HL-60 (cell line): ENCODE results near the gene SLC35F6.

ENCODE experiments used
- GABPA ChIP-seq: IDR thresholded peaks from 2 replicates; pipeline ENCODE4 v1.6.1; 2012; ENCODE audit warnings: low read depth
- POLR2AphosphoS5 ChIP-seq: IDR thresholded peaks from 2 replicates; pipeline ENCODE4 v1.6.1; 2012; ENCODE audit warnings: low read depth
- REST ChIP-seq: IDR thresholded peaks from 2 replicates; pipeline ENCODE4 v1.6.1; 2012; ENCODE audit warnings: low read depth; ENCODE audit not compliant: insufficient replicate concordance
- SPI1 ChIP-seq: IDR thresholded peaks from 2 replicates; pipeline ENCODE4 v1.6.1; 2012; ENCODE audit warnings: low read depth, mild to moderate bottlenecking, borderline replicate concordance
- TF ChIP-seq, protein P1 (sequence below): IDR thresholded peaks from one replicate; pipeline ENCODE4 v1.5.1; 2011; ENCODE audit warnings: low read length, control low read depth, inconsistent platforms; ENCODE audit not compliant: insufficient read depth

GRCh38 chr2:26738481-26738880, 25.6 kb upstream of the SLC35F6 start:
- TF ChIP-seq, protein P1, sequence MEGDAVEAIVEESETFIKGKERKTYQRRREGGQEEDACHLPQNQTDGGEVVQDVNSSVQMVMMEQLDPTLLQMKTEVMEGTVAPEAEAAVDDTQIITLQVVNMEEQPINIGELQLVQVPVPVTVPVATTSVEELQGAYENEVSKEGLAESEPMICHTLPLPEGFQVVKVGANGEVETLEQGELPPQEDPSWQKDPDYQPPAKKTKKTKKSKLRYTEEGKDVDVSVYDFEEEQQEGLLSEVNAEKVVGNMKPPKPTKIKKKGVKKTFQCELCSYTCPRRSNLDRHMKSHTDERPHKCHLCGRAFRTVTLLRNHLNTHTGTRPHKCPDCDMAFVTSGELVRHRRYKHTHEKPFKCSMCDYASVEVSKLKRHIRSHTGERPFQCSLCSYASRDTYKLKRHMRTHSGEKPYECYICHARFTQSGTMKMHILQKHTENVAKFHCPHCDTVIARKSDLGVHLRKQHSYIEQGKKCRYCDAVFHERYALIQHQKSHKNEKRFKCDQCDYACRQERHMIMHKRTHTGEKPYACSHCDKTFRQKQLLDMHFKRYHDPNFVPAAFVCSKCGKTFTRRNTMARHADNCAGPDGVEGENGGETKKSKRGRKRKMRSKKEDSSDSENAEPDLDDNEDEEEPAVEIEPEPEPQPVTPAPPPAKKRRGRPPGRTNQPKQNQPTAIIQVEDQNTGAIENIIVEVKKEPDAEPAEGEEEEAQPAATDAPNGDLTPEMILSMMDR = no peak
- TF ChIP-seq POLR2AphosphoS5 (no peak), GABPA (no peak), REST (no peak), SPI1 (no peak)
